ENCODE data around the gene OR51D1.

OR51D1 gene

DNA sequence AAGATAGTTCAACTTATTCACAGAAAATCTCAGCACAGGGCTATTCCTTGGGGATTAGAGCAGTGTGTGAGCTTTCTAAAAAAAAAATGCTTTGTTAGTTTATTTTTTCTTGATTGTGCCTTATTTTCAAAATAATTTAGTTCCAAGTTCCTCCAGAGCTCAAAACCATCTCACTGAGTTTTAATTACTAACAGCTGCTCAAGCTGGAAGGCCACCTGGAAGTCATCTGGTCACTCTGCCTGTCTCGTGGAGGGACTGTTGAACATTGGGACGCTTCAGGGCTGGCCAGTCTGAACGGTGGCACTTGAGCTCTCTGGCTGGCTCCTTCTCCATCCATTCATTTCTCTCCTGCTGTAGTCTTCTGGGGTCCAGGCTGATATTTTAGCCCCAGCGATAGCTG, 10.5 kb downstream of the OR51D1 start:
- Histone ChIP-seq H3K9ac (ENCODE audit: low read length) (no peak overlapping the region), H3K9me2 (replicated peaks; ENCODE audit: insufficient read depth, low read length) (no peaks in the 10 kb centered on the region), H3K4me3 (ENCODE audit: low read length) (no peak overlapping the region), H3K4me1 (ENCODE audit: low read length) (no peaks in the 10 kb centered on the region), H3K27ac (ENCODE audit: low read length) (no peak overlapping the region), H2AFZ (ENCODE audit: low read length) (no peak overlapping the region), H3K9me3 (replicated peaks; ENCODE audit: insufficient read depth, low read length) (no peaks in the 10 kb centered on the region), H3F3A (ENCODE audit: insufficient read depth, low read length) (no peaks in the 10 kb centered on the region), H3K79me2 (ENCODE audit: low read length) (no peaks in the 10 kb centered on the region), H4K20me1 (ENCODE audit: insufficient read depth, low read length) (no peaks in the 10 kb centered on the region), H3K4me2 (ENCODE audit: low read depth, low read length) (no peak overlapping the region), H3K36me3 (replicated peaks; ENCODE audit: insufficient read depth, low read length) (no peaks in the 10 kb centered on the region), H3K27me3 (replicated peaks; ENCODE audit: insufficient read depth, low read length) (no peaks in the 10 kb centered on the region)
- TF ChIP-seq, protein P1, sequence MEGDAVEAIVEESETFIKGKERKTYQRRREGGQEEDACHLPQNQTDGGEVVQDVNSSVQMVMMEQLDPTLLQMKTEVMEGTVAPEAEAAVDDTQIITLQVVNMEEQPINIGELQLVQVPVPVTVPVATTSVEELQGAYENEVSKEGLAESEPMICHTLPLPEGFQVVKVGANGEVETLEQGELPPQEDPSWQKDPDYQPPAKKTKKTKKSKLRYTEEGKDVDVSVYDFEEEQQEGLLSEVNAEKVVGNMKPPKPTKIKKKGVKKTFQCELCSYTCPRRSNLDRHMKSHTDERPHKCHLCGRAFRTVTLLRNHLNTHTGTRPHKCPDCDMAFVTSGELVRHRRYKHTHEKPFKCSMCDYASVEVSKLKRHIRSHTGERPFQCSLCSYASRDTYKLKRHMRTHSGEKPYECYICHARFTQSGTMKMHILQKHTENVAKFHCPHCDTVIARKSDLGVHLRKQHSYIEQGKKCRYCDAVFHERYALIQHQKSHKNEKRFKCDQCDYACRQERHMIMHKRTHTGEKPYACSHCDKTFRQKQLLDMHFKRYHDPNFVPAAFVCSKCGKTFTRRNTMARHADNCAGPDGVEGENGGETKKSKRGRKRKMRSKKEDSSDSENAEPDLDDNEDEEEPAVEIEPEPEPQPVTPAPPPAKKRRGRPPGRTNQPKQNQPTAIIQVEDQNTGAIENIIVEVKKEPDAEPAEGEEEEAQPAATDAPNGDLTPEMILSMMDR (IDR thresholded peaks at IDR 0.05; ENCODE audit: low read length) = no peak
- TF ChIP-seq EZH2 (optimal IDR thresholded peaks at IDR 0.05; ENCODE audit: low read depth, low read length) (no peak), EZH2phosphoT487 (IDR thresholded peaks at IDR 0.05; ENCODE audit: low read length) (no peak)
- no peak for DNase-seq

DNA sequence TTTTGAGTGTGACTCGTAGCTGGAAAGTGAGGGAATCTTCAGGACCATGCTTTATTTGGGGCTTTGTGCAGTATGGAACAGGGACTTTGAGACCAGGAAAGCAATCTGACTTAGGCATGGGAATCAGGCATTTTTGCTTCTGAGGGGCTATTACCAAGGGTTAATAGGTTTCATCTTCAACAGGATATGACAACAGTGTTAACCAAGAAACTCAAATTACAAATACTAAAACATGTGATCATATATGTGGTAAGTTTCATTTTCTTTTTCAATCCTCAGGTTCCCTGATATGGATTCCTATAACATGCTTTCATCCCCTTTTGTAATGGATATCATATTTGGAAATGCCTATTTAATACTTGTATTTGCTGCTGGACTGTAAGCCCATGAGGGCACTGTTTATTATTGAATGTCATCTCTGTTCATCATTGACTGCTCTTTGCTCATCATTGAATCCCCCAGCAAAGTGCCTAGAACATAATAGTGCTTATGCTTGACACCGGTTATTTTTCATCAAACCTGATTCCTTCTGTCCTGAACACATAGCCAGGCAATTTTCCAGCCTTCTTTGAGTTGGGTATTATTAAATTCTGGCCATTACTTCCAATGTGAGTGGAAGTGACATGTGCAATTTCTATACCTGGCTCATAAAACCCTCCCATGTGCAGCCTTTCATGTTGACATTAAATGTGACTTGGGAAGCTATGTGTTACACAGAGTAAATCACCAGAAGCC, 17.5 kb downstream of the OR51D1 start:
- Histone ChIP-seq H3K9ac (ENCODE audit: low read length) (no peak overlapping the region), H3K36me3 (replicated peaks; ENCODE audit: insufficient read depth, low read length) (no peaks in the 10 kb centered on the region), H4K20me1 (ENCODE audit: insufficient read depth, low read length) (no peaks in the 10 kb centered on the region), H3K79me2 (ENCODE audit: low read length) (no peaks in the 10 kb centered on the region), H3F3A (ENCODE audit: insufficient read depth, low read length) (no peaks in the 10 kb centered on the region), H3K4me3 (ENCODE audit: low read length) (no peak overlapping the region), H3K27me3 (replicated peaks; ENCODE audit: insufficient read depth, low read length) (no peaks in the 10 kb centered on the region), H3K27ac (ENCODE audit: low read length) (no peak overlapping the region), H3K9me2 (replicated peaks; ENCODE audit: insufficient read depth, low read length) (no peaks in the 10 kb centered on the region), H3K4me1 (ENCODE audit: low read length) (peaks cover 10% of the 10 kb centered on the region), H2AFZ (ENCODE audit: low read length) (no peak overlapping the region), H3K9me3 (replicated peaks; ENCODE audit: insufficient read depth, low read length) (no peaks in the 10 kb centered on the region), H3K4me2 (ENCODE audit: low read depth, low read length) (peak overlapping the region; percentile 18)
- TF ChIP-seq EZH2phosphoT487 (IDR thresholded peaks at IDR 0.05; ENCODE audit: low read length) (no peak), EZH2 (optimal IDR thresholded peaks at IDR 0.05; ENCODE audit: low read depth, low read length) (no peak)
- TF ChIP-seq, protein P1 (IDR thresholded peaks at IDR 0.05; ENCODE audit: low read length) = no peak
- peak; percentile 9 for DNase-seq

DNA sequence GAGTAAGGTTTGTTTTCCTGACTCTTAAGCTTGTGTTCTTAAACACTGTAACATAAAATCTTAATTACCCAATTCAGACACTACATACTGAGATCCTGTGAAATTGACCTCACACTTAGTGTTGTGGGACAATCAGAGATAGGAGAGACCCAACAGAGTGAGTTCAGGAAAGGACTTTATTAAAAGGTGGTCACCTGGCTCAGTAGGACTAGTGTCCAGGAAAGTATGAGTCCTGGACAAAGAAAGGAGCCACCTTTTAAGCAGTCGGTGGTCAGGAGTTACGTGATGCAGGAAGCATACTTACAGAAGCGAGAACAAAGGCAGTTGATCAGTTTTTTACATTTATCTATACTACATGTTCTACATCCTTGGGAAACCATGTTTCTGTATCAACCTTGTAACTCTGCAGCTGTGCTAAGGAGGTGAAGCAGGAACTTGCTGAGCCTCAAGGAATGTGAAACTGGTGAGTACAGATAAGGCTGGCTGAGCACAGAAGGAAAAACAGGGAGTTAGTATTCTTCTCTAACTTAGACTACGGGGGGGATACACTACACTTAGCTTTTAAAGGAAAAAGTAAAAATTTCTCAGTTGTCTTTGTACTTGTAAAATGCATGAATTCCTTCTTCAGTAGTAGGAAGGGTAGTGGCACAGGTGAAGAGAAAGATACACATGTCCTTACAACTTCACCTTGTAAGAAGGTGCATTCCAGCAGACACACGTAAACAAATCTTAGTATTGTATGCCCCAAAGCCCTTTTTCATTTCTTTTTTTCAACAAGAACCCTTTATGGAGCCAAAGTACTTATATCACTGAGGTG, 21.6 kb downstream of the OR51D1 start:
- Histone ChIP-seq H3F3A (ENCODE audit: insufficient read depth, low read length) (no peaks in the 10 kb centered on the region), H3K9me3 (replicated peaks; ENCODE audit: insufficient read depth, low read length) (no peaks in the 10 kb centered on the region), H3K79me2 (ENCODE audit: low read length) (no peaks in the 10 kb centered on the region), H2AFZ (ENCODE audit: low read length) (no peak overlapping the region), H3K36me3 (replicated peaks; ENCODE audit: insufficient read depth, low read length) (no peaks in the 10 kb centered on the region), H3K4me1 (ENCODE audit: low read length) (peaks cover 10% of the 10 kb centered on the region), H3K4me3 (ENCODE audit: low read length) (no peak overlapping the region), H3K9ac (ENCODE audit: low read length) (no peak overlapping the region), H3K27ac (ENCODE audit: low read length) (no peak overlapping the region), H3K27me3 (replicated peaks; ENCODE audit: insufficient read depth, low read length) (no peaks in the 10 kb centered on the region), H3K4me2 (ENCODE audit: low read depth, low read length) (no peak overlapping the region), H4K20me1 (ENCODE audit: insufficient read depth, low read length) (no peaks in the 10 kb centered on the region), H3K9me2 (replicated peaks; ENCODE audit: insufficient read depth, low read length) (no peaks in the 10 kb centered on the region)
- TF ChIP-seq EZH2 (optimal IDR thresholded peaks at IDR 0.05; ENCODE audit: low read depth, low read length) (no peak), EZH2phosphoT487 (IDR thresholded peaks at IDR 0.05; ENCODE audit: low read length) (no peak)
- TF ChIP-seq, protein P1 (IDR thresholded peaks at IDR 0.05; ENCODE audit: low read length) = no peak
- no peak for DNase-seq

Data from MM.1S (cell line).